Left ventricle myocardium inferior (tissue), 1 donor: ENCODE measurements around the gene DCP2. TPM values are rescaled to one million over a fixed set of nuclear protein-coding genes. Genes with fewer than 3 reads are reported as not detected.

ENCODE experiments used
- DNase-seq: peaks from one replicate; pipeline ENCODE4 v3.0.0-alpha.2; 2020
- H3K27ac ChIP-seq: fragments of 200-600 bp; replicated peaks from 2 replicates; pipeline ENCODE4 v1.8.0; 2021
- H3K27me3 ChIP-seq: fragments of 200-600 bp; 2 replicates; pipeline ENCODE4 v1.8.0; 2021; ENCODE audit warnings: low read depth
- H3K36me3 ChIP-seq: fragments of 200-600 bp; 2 replicates; pipeline ENCODE4 v1.8.0; 2021
- H3K4me1 ChIP-seq: fragments of 200-600 bp; 2 replicates; pipeline ENCODE4 v1.8.0; 2021
- H3K4me3 ChIP-seq: fragments of 200-600 bp; 2 replicates; pipeline ENCODE4 v1.8.0; 2021; ENCODE audit warnings: mild to moderate bottlenecking, moderate library complexity
- H3K9me3 ChIP-seq: fragments of 200-600 bp; replicated peaks from 2 replicates; pipeline ENCODE4 v1.8.0; 2021
- CTCF ChIP-seq: fragments of 200-600 bp; IDR thresholded peaks from 2 replicates; pipeline ENCODE4 v1.8.0; 2021; ENCODE audit warnings: antibody characterized with exemption, mild to moderate bottlenecking, borderline replicate concordance
- intact Hi-C: fragments of 100-400 bp; cut with micrococcal nuclease; formaldehyde crosslinking; loops from one replicate; pipeline ENCODE4 v1.11.0; 2022
- total RNA-seq: library from RNA; stranded (reverse); fragmentation: NEBNext Ultra II Directional; extraction: Animal tissue kit (Norgen Biotek cat#: 25700); gene quantifications from one replicate; pipeline ENCODE4 v1.2.1, GENCODE V29; 2021
- donor health status: DM: no; HTN: yes; CAD: no; lungs with severe emphysema.

DCP2 gene
- total RNA-seq, 1 donor from 2014 or later: 19.2 TPM

GRCh38 chr5:113003763-113004162 lies 27.2 kb downstream of the DCP2 start:
- no peaks in the 10 kb centered on the region for H3K9me3 ChIP-seq
- H3K4me1 ChIP-seq: no peaks in the 10 kb centered on the region
- no peak overlapping the region for H3K27ac ChIP-seq
- no peak for TF ChIP-seq CTCF
- DNase-seq: no peak
- intact Hi-C loops: no loop called here
- peaks cover 56% of the 10 kb centered on the region for H3K36me3 ChIP-seq
- H3K4me3 ChIP-seq: no peak overlapping the region
- H3K27me3 ChIP-seq: no peaks in the 10 kb centered on the region

- TF ChIP-seq CTCF: no peak
- intact Hi-C loops: no loop called here
- Histone ChIP-seq H3K4me1 (no peaks in the 10 kb centered on the region), H3K27ac (no peak overlapping the region), H3K4me3 (no peak overlapping the region), H3K9me3 (no peaks in the 10 kb centered on the region), H3K36me3 (peaks cover 65% of the 10 kb centered on the region), H3K27me3 (no peaks in the 10 kb centered on the region)
- no peak for DNase-seq
Measured at GRCh38 chr5:113005454-113005853, 28.9 kb downstream of the DCP2 start.

- no peak overlapping the region for H3K4me3 ChIP-seq
- DNase-seq: no peak
- H3K27ac ChIP-seq: no peak overlapping the region
- peaks cover 38% of the 10 kb centered on the region for H3K36me3 ChIP-seq
- H3K27me3 ChIP-seq: no peaks in the 10 kb centered on the region
- no peak for TF ChIP-seq CTCF
- intact Hi-C loops: no loop called here
- H3K4me1 ChIP-seq: peaks cover 2% of the 10 kb centered on the region
- H3K9me3 ChIP-seq: no peaks in the 10 kb centered on the region
Measured at GRCh38 chr5:113017881-113018635, 41.5 kb downstream of the DCP2 start.

GRCh38 chr5:113020461-113021273 lies 44.1 kb downstream of the DCP2 start:
- Histone ChIP-seq H3K4me3 (no peak overlapping the region), H3K9me3 (no peaks in the 10 kb centered on the region), H3K4me1 (peaks cover 15% of the 10 kb centered on the region), H3K36me3 (peaks cover 30% of the 10 kb centered on the region), H3K27me3 (no peaks in the 10 kb centered on the region), H3K27ac (no peak overlapping the region)
- DNase-seq: no peak
- no peak for TF ChIP-seq CTCF
- intact Hi-C loops: no loop called here

GRCh38 chr5:113022661-113023060 lies 46.1 kb downstream of the DCP2 start:
- Histone ChIP-seq H3K27ac (no peak overlapping the region), H3K36me3 (peaks cover 50% of the 10 kb centered on the region), H3K4me3 (no peak overlapping the region)

More at GRCh38 chr5:113022661-113023060, 46.1 kb downstream of the DCP2 start:
- H3K9me3 ChIP-seq: no peaks in the 10 kb centered on the region
- H3K27me3 ChIP-seq: no peaks in the 10 kb centered on the region
- intact Hi-C loops: no loop called here
- peaks cover 19% of the 10 kb centered on the region for H3K4me1 ChIP-seq
- no peak for TF ChIP-seq CTCF
- no peak for DNase-seq
